HG03280 (cell line): ENCODE results near the gene MARCO.
"Not testable (repeated sequence)": the region's sequence is repeated elsewhere in the genome, so short reads cannot be mapped to it uniquely, and the experiment has no call there.

ENCODE experiments used
- ATAC-seq: cut with Tn5 transposase; IDR thresholded peaks from one replicate; pipeline ENCODE4 v1.9.1; 2021; ENCODE audit warnings: mild to moderate bottlenecking, moderate library complexity; ENCODE audit not compliant: unreplicated experiment

MARCO gene

GRCh38 chr2:118925981-118926380 lies 16.0 kb upstream of the MARCO start:
- ATAC-seq, result no peak

GRCh38 chr2:118929059-118929458 lies 12.9 kb upstream of the MARCO start:
- no peak for ATAC-seq

- no peak for ATAC-seq
These were observed 9.0 kb upstream of the MARCO start for GRCh38 chr2:118932949-118933348.

- ATAC-seq, result no peak
These were observed 5.7 kb upstream of the MARCO start for GRCh38 chr2:118936306-118936705.

- no peak for ATAC-seq
These were observed 5.1 kb upstream of the MARCO start for GRCh38 chr2:118936936-118937335.

- ATAC-seq, result no peak
These were observed 4.2 kb upstream of the MARCO start for GRCh38 chr2:118937817-118938216.

- no peak for ATAC-seq
These were observed 2.0 kb upstream of the MARCO start for GRCh38 chr2:118939994-118940393.

GRCh38 chr2:118940486-118941120 lies 1.4 kb upstream of the MARCO start:
- ATAC-seq, result no peak

GRCh38 chr2:118943286-118943685 lies 1.3 kb downstream of the MARCO start:
- no peak for ATAC-seq

GRCh38 chr2:118945881-118946280 lies 3.9 kb downstream of the MARCO start:
- no peak for ATAC-seq

GRCh38 chr2:118948266-118948665 lies 6.3 kb downstream of the MARCO start:
- ATAC-seq, result not testable (repeated sequence)

- ATAC-seq, result no peak
These were observed 12.5 kb downstream of the MARCO start for GRCh38 chr2:118954297-118955060.

GRCh38 chr2:118965737-118966136 lies 23.7 kb downstream of the MARCO start:
- no peak for ATAC-seq

- ATAC-seq, result no peak
These were observed 25.3 kb downstream of the MARCO start for GRCh38 chr2:118967124-118967880.

GRCh38 chr2:118968042-118968441 lies 26.0 kb downstream of the MARCO start:
- no peak for ATAC-seq

GRCh38 chr2:118968961-118969733 lies 27.2 kb downstream of the MARCO start:
- ATAC-seq, result no peak

GRCh38 chr2:118969734-118970395 lies 27.9 kb downstream of the MARCO start:
- ATAC-seq, result no peak

GRCh38 chr2:118970396-118971135 lies 28.6 kb downstream of the MARCO start:
- ATAC-seq, result no peak

- ATAC-seq, result no peak
These were observed 29.5 kb downstream of the MARCO start for GRCh38 chr2:118971245-118972122.
